Fibroblast of villous mesenchyme (primary cell): ENCODE measurements around the gene WNT7A. TPM values are rescaled to one million over a fixed set of nuclear protein-coding genes. Genes with fewer than 3 reads are reported as not detected.

ENCODE experiments used
- DNase-seq: peaks from one replicate; pipeline ENCODE4 v3.0.0-alpha.2; 2010; ENCODE audit warnings: low read depth
- H3K4me3 ChIP-seq: 2 replicates; pipeline ENCODE4 v1.5.1; 2011; ENCODE audit warnings: low read depth, mild to moderate bottlenecking, low read length
- CTCF ChIP-seq: IDR thresholded peaks from 2 replicates; pipeline ENCODE4 v1.5.1; 2012; ENCODE audit warnings: low read depth, mild to moderate bottlenecking, low read length; ENCODE audit not compliant: insufficient read depth
- total RNA-seq: library from RNA; depleted of rRNA; stranded (reverse); fragments of >200 nt; gene quantifications from 2 replicates; pipeline ENCODE4 v1.2.3, GENCODE V29; 2012

Gene WNT7A
- total RNA-seq, 1 donor = not detected

- no peak for TF ChIP-seq CTCF
- no peak for DNase-seq
- no peak overlapping the region for H3K4me3 ChIP-seq
Observed at GRCh38 chr3:13836658-13837587, 42.9 kb downstream of the WNT7A start.

GRCh38 chr3:13835246-13835645 lies 44.6 kb downstream of the WNT7A start:
- H3K4me3 ChIP-seq = no peak overlapping the region
- DNase-seq = no peak
- TF ChIP-seq CTCF = no peak

- no peak for TF ChIP-seq CTCF
- no peak for DNase-seq
- no peak overlapping the region for H3K4me3 ChIP-seq
Observed at GRCh38 chr3:13834258-13835035, 45.4 kb downstream of the WNT7A start.

GRCh38 chr3:13833506-13834257 lies 46.2 kb downstream of the WNT7A start:
- TF ChIP-seq CTCF = no peak
- no peak overlapping the region for H3K4me3 ChIP-seq
- no peak for DNase-seq

- H3K4me3 ChIP-seq = no peak overlapping the region
- no peak for TF ChIP-seq CTCF
- no peak for DNase-seq
Observed at GRCh38 chr3:13832130-13832529, 47.7 kb downstream of the WNT7A start.

GRCh38 chr3:13831386-13831996 lies 48.4 kb downstream of the WNT7A start:
- no peak overlapping the region for H3K4me3 ChIP-seq
- TF ChIP-seq CTCF = no peak
- no peak for DNase-seq
